GM18502 (cell line): ENCODE results near the gene PTPRN2.
"Not testable (repeated sequence)": the region's sequence is repeated elsewhere in the genome, so short reads cannot be mapped to it uniquely, and the experiment has no call there.

Experiments
- ATAC-seq: cut with Tn5 transposase; IDR thresholded peaks from one replicate; pipeline ENCODE4 v1.9.1; 2021; ENCODE audit warnings: mild to moderate bottlenecking; ENCODE audit not compliant: unreplicated experiment, poor library complexity

The PTPRN2 gene

GRCh38 chr7:157904866-157905570 lies 682.6 kb downstream of the PTPRN2 start:
- ATAC-seq = no peak

GRCh38 chr7:157904211-157904865 lies 683.3 kb downstream of the PTPRN2 start:
- ATAC-seq = no peak

GRCh38 chr7:157903710-157904109 lies 683.9 kb downstream of the PTPRN2 start:
- no peak for ATAC-seq

GRCh38 chr7:157903296-157903695 lies 684.3 kb downstream of the PTPRN2 start:
- no peak for ATAC-seq

GRCh38 chr7:157901816-157902610 lies 685.6 kb downstream of the PTPRN2 start:
- not testable (repeated sequence) for ATAC-seq

- ATAC-seq = no peak
Observed at GRCh38 chr7:157901166-157901565, 686.5 kb downstream of the PTPRN2 start.

GRCh38 chr7:157900556-157900955 lies 687.1 kb downstream of the PTPRN2 start:
- ATAC-seq = no peak

GRCh38 chr7:157900011-157900410 lies 687.6 kb downstream of the PTPRN2 start:
- ATAC-seq = no peak

GRCh38 chr7:157898802-157899505 lies 688.7 kb downstream of the PTPRN2 start:
- ATAC-seq = no peak

GRCh38 chr7:157898261-157898660 lies 689.4 kb downstream of the PTPRN2 start:
- ATAC-seq = no peak

GRCh38 chr7:157897681-157898080 lies 689.9 kb downstream of the PTPRN2 start:
- no peak for ATAC-seq

GRCh38 chr7:157896774-157897555 lies 690.7 kb downstream of the PTPRN2 start:
- no peak for ATAC-seq

- not testable (repeated sequence) for ATAC-seq
Observed at GRCh38 chr7:157896376-157896675, 691.3 kb downstream of the PTPRN2 start.

- no peak for ATAC-seq
Observed at GRCh38 chr7:157895520-157896375, 691.9 kb downstream of the PTPRN2 start.

- ATAC-seq = not testable (repeated sequence)
Observed at GRCh38 chr7:157895098-157895497, 692.5 kb downstream of the PTPRN2 start.

- no peak for ATAC-seq
Observed at GRCh38 chr7:157893535-157894044, 694.0 kb downstream of the PTPRN2 start.

- no peak for ATAC-seq
Observed at GRCh38 chr7:157892751-157893523, 694.7 kb downstream of the PTPRN2 start.

GRCh38 chr7:157890921-157891401 lies 696.7 kb downstream of the PTPRN2 start:
- no peak for ATAC-seq
